HL-60 (cell line): ENCODE data around the gene NR5A2.

Source experiments
- CTCF ChIP-seq: IDR thresholded peaks from one replicate; pipeline ENCODE4 v1.5.1; 2011; ENCODE audit warnings: low read length, control low read depth, inconsistent platforms; ENCODE audit not compliant: insufficient read depth
- SPI1 ChIP-seq: IDR thresholded peaks from 2 replicates; pipeline ENCODE4 v1.6.1; 2012; ENCODE audit warnings: low read depth, mild to moderate bottlenecking, borderline replicate concordance

- TF ChIP-seq SPI1 (no peak), CTCF (no peak)
Observed at GRCh38 chr1:200108659-200109058, 81.1 kb downstream of the NR5A2 start.
